Ovary (tissue), 9 donors: ENCODE data around the gene PHLDB3. TPM values are rescaled to one million over a fixed set of nuclear protein-coding genes. Genes with fewer than 3 reads are reported as not detected.

Experiments used
- DNase-seq, 5 donors: peaks; one replicate each; pipeline ENCODE4 v3.0.0-alpha.2; 2019 to 2020
- H3K27ac ChIP-seq, 2 donors: fragments of 200-600 bp; one replicate each; pipeline versions ENCODE4 v1.5.1 to v1.8.0; 2019 to 2022
- H3K27me3 ChIP-seq: fragments of 200-600 bp; one replicate; pipeline ENCODE4 v1.8.0; 2022
- H3K36me3 ChIP-seq: fragments of 200-600 bp; sonication (generic); one replicate; pipeline ENCODE4 v1.5.1; 2019
- H3K4me1 ChIP-seq: one replicate; pipeline ENCODE4 v1.8.1; 2013; ENCODE audit warnings: mild to moderate bottlenecking, moderate library complexity; ENCODE audit not compliant: insufficient read depth
- H3K4me3 ChIP-seq: fragments of 200-600 bp; sonication (generic); one replicate; pipeline ENCODE4 v1.5.1; 2017
- H3K9me3 ChIP-seq, 2 donors: fragments of 200-600 bp in 1 of 2; sonication (generic) in 1 of 2; one replicate each; pipeline versions ENCODE4 v1.5.1 to v1.8.1; 2013 to 2019; ENCODE audit warnings: mild to moderate bottlenecking in 1 of 2, moderate library complexity in 1 of 2
- CTCF ChIP-seq, 3 donors: fragments of 450-650 bp in 2 of 3; fragments of 200-600 bp in 1 of 3; IDR thresholded peaks; one replicate each; pipeline versions ENCODE4 v1.5.1 to v1.8.0; 2016 to 2022; ENCODE audit warnings: antibody characterized with exemption in 3 of 3, mild to moderate bottlenecking in 1 of 3
- EP300 ChIP-seq: sonication (generic); formaldehyde crosslinking; IDR thresholded peaks from one replicate; pipeline ENCODE4 v1.6.1; 2017; ENCODE audit warnings: antibody characterized with exemption
- POLR2A ChIP-seq: fragments of 450-650 bp; IDR thresholded peaks from one replicate; pipeline ENCODE4 v1.6.1; 2017; ENCODE audit warnings: antibody characterized with exemption, mild to moderate bottlenecking, moderate library complexity
- WGBS, 3 donors: extraction: QIAGEN DNeasy Blood & Tissue Kit in 1 of 3; methylation state at CpG; one replicate each; pipeline versions ENCODE4 v1.1.5 to v1.1.7; 2013 to 2017; 5-methylcytosine and 5-hydroxymethylcytosine counted together
- intact Hi-C, 4 donors: fragments of 100-400 bp; cut with DNase I; formaldehyde crosslinking; loops; one replicate each; pipeline versions ENCODE4 v1.11.0 to v1.15.1; 2022 to 2023
- polyA plus RNA-seq, 2 donors: library from polyadenylated mRNA; stranded (reverse); fragments of 200-250 nt in 1 of 2; fragments of 350-450 nt in 1 of 2; fragmentation: Illumina TruSeq in 1 of 2; extraction: RNeasy Lipid Tissue Mini Kit (QIAGEN cat#74804) in 1 of 2; gene quantifications; one replicate each; pipeline ENCODE4 v1.2.3, GENCODE V29; 2013 to 2014
- total RNA-seq, 7 donors: library from RNA; depleted of rRNA in 2 of 7; stranded (reverse); fragments of >200 nt in 2 of 7; fragmentation: NEBNext Ultra II Directional in 3 of 7; extraction: Animal tissue kit (Norgen Biotek cat#: 25700) in 3 of 7; gene quantifications; one replicate each; pipeline versions ENCODE4 v1.1.0 to v1.2.4, GENCODE V29; 2016 to 2023
- donor health status: DM: no; HTN: no; CAD: no; lungs with moderate emphysema.
- donor health status: DM: no; HTN: no; CAD: no.
- donor health status: Bipolar disorder and iron deficiency.
- donor health status: DM: yes; HTN: yes; CAD: no.
- donor health status: DM: no; HTN: no; CAD: no.
- donor health status: DM: yes; HTN: yes; CAD: no.

PHLDB3 gene
- total and polyA plus RNA-seq, 9 donors: 1.4 to 29.7 (median 20.6) TPM

- H3K9me3 ChIP-seq: no peaks in the 10 kb centered on the region
- no peaks in the 10 kb centered on the region for H3K4me1 ChIP-seq
- H3K27ac ChIP-seq: no peak overlapping the region
- WGBS, 3 donors: 89 to 91% (median 91%) methylated on average over 7 of the region's 7 CpGs
- no peak overlapping the region for H3K4me3 ChIP-seq
- TF ChIP-seq POLR2A (no peak), CTCF (IDR thresholded peaks at IDR 0.05) (no peak), EP300 (no peak)
- no peaks in the 10 kb centered on the region for H3K36me3 ChIP-seq
- intact Hi-C loops: no loop called here
- no peak for DNase-seq
- no peaks in the 10 kb centered on the region for H3K27me3 ChIP-seq
Measured at GRCh38 chr19:43489979-43490599, 14.5 kb downstream of the PHLDB3 start.

GRCh38 chr19:43489310-43489709 lies 15.2 kb downstream of the PHLDB3 start:
- no peaks in the 10 kb centered on the region for H3K27me3 ChIP-seq
- no peak for TF ChIP-seq POLR2A
- no peak for TF ChIP-seq EP300
- TF ChIP-seq CTCF (IDR thresholded peaks at IDR 0.05): no peak
- intact Hi-C loops: no loop called here
- DNase-seq: no peak
- no peak overlapping the region for H3K4me3 ChIP-seq
- no peaks in the 10 kb centered on the region for H3K4me1 ChIP-seq
- H3K9me3 ChIP-seq: no peaks in the 10 kb centered on the region
- 20 to 29% (median 24%) methylated on average over 5 of the region's 5 CpGs for WGBS, 3 donors
- H3K36me3 ChIP-seq: no peaks in the 10 kb centered on the region
- no peak overlapping the region for H3K27ac ChIP-seq

- Histone ChIP-seq H3K9me3 (no peaks in the 10 kb centered on the region), H3K4me3 (no peak overlapping the region), H3K4me1 (no peaks in the 10 kb centered on the region), H3K36me3 (no peaks in the 10 kb centered on the region), H3K27me3 (no peaks in the 10 kb centered on the region), H3K27ac (no peak overlapping the region)
- 82 to 93% (median 83%) methylated on average over 8 of the region's 8 CpGs for WGBS, 3 donors
- no peak for TF ChIP-seq POLR2A
- TF ChIP-seq EP300: no peak
- no peak for TF ChIP-seq CTCF (IDR thresholded peaks at IDR 0.05)
- intact Hi-C loops: no loop called here
- DNase-seq: no peak
Measured at GRCh38 chr19:43488179-43488578, 16.4 kb downstream of the PHLDB3 start.

GRCh38 chr19:43486412-43486811 lies 18.1 kb downstream of the PHLDB3 start:
- DNase-seq: no peak
- no peaks in the 10 kb centered on the region for H3K4me1 ChIP-seq
- 85 to 93% (median 90%) methylated on average over 7 of the region's 7 CpGs for WGBS, 3 donors
- TF ChIP-seq POLR2A: no peak
- TF ChIP-seq CTCF (IDR thresholded peaks at IDR 0.05): no peak
- H3K4me3 ChIP-seq: no peak overlapping the region
- H3K27me3 ChIP-seq: no peaks in the 10 kb centered on the region
- intact Hi-C loops: no loop called here
- no peak overlapping the region for H3K27ac ChIP-seq
- no peaks in the 10 kb centered on the region for H3K9me3 ChIP-seq
- H3K36me3 ChIP-seq: no peaks in the 10 kb centered on the region
